DOHH2 (cell line): ENCODE results near the gene SCUBE1.

Experiments
- CTCF ChIP-seq: fragments of 200-600 bp; sonication (generic); IDR thresholded peaks from one replicate; pipeline ENCODE4 v1.5.1; 2014; ENCODE audit warnings: antibody characterized with exemption, mild to moderate bottlenecking, low read depth, low read length; ENCODE audit not compliant: poor library complexity, severe bottlenecking
- EZH2phosphoT487 ChIP-seq: fragments of 200-600 bp; sonication (generic); IDR thresholded peaks from 2 replicates; pipeline ENCODE4 v1.6.1; 2017; ENCODE audit warnings: borderline replicate concordance, mild to moderate bottlenecking, antibody characterized with exemption, low read length, moderate library complexity, mixed read lengths

DNA sequence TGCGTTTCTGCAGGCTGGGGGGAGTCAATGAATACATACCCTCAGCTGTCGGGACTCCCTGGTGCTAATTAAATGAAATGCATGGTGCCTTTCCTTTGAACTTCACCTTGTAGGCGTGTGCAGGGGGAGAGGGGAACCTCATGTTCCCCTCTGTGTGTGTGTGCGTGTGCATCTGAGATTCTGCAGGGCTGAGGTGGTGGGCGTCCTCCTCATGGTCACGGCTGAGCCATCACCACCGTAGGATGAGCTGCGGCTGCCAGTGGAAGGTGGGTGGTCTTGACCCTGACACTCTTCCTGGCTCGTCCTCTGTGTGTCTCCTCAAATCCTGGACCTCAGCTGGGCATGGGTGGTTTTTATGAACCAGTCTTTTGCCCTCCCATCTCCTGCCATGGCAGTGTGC lies 103.2 kb downstream of the SCUBE1 start:
- no peak for TF ChIP-seq CTCF
- no peak for TF ChIP-seq EZH2phosphoT487
